Measurements from ENCODE around the gene NAT10. TPM values are rescaled to one million over a fixed set of nuclear protein-coding genes. Genes with fewer than 3 reads are reported as not detected.

NAT10 gene
- total RNA-seq, 4 donors from 2014 or later, result 17.2 to 27.7 (median 19.4) TPM

GRCh38 chr11:34154059-34154875 lies 48.8 kb downstream of the NAT10 start:
- no peak for DNase-seq

GRCh38 chr11:34155057-34155756 lies 49.8 kb downstream of the NAT10 start:
- Histone ChIP-seq H3K27ac (no peak overlapping the region), H3K27me3 (no peaks in the 10 kb centered on the region), H3K36me3 (peaks cover 0 to 34% of the 10 kb centered on the region in 2 donors), H3K4me1 (no peaks in the 10 kb centered on the region), H3K4me3 (no peak overlapping the region), H3K9me3 (no peaks in the 10 kb centered on the region)
- ATAC-seq, result no peak
- intact Hi-C loops (cut with DNase I; ENCODE audit: low total_unique reads), result no loop called here
- no peak for DNase-seq
- TF ChIP-seq POLR2A (IDR thresholded peaks at IDR 0.05) (no peak), CTCF (IDR thresholded peaks at IDR 0.05 in 4 of 5, conservative IDR thresholded peaks at IDR 0.05 in 1 of 5) (no peak)
- in situ Hi-C loops (cut with MboI; ENCODE audit: low sequenced_read_pairs in 4 of 4), result loop anchor here in 2 of 4 donors (25.0 kb wide), 1 partner anchor 332 kb away; no protein-coding TSS in a partner anchor

More at GRCh38 chr11:34154059-34154875, 48.8 kb downstream of the NAT10 start:
- intact Hi-C loops (cut with DNase I; ENCODE audit: low total_unique reads), result no loop called here
- no peak for ATAC-seq
- no peaks in the 10 kb centered on the region for H3K9me3 ChIP-seq
- no peak overlapping the region for H3K27ac ChIP-seq
- no peaks in the 10 kb centered on the region for H3K27me3 ChIP-seq
- no peak overlapping the region for H3K4me3 ChIP-seq
- in situ Hi-C loops (cut with MboI; ENCODE audit: low sequenced_read_pairs in 4 of 4), result loop anchor here in 2 of 4 donors (25.0 kb wide), 1 partner anchor 333 kb away; no protein-coding TSS in a partner anchor
- no peak for TF ChIP-seq CTCF (IDR thresholded peaks at IDR 0.05 in 4 of 5, conservative IDR thresholded peaks at IDR 0.05 in 1 of 5)
- peaks cover 0 to 28% of the 10 kb centered on the region in 2 donors for H3K36me3 ChIP-seq
- H3K4me1 ChIP-seq, result no peaks in the 10 kb centered on the region

- H3K9me3 ChIP-seq, result no peaks in the 10 kb centered on the region
- H3K36me3 ChIP-seq, result peaks cover 0 to 34% of the 10 kb centered on the region in 2 donors
- DNase-seq (no peak), ATAC-seq (no peak)
- TF ChIP-seq POLR2A (IDR thresholded peaks at IDR 0.05), result no peak
- TF ChIP-seq CTCF (IDR thresholded peaks at IDR 0.05 in 4 of 5, conservative IDR thresholded peaks at IDR 0.05 in 1 of 5), result no peak
- no peak overlapping the region for H3K4me3 ChIP-seq
- intact Hi-C loops (cut with DNase I; ENCODE audit: low total_unique reads), result no loop called here
- in situ Hi-C loops (cut with MboI; ENCODE audit: low sequenced_read_pairs in 4 of 4), result loop anchor here in 2 of 4 donors (25.0 kb wide), 1 partner anchor 332 kb away; no protein-coding TSS in a partner anchor
- H3K27me3 ChIP-seq, result no peaks in the 10 kb centered on the region
- H3K27ac ChIP-seq, result no peak overlapping the region
- H3K4me1 ChIP-seq, result no peaks in the 10 kb centered on the region
These were observed 50.3 kb downstream of the NAT10 start for GRCh38 chr11:34155757-34156062.

- Histone ChIP-seq H3K27me3 (no peaks in the 10 kb centered on the region), H3K9me3 (no peaks in the 10 kb centered on the region), H3K4me3 (no peak overlapping the region), H3K36me3 (peaks cover 0 to 26% of the 10 kb centered on the region in 2 donors), H3K4me1 (no peaks in the 10 kb centered on the region), H3K27ac (no peak overlapping the region)
- intact Hi-C loops (cut with DNase I; ENCODE audit: low total_unique reads), result no loop called here
- in situ Hi-C loops (cut with MboI; ENCODE audit: low sequenced_read_pairs in 4 of 4), result loop anchor here in 2 of 4 donors (25.0 kb wide), 1 partner anchor 330 kb away; no protein-coding TSS in a partner anchor
- TF ChIP-seq CTCF (IDR thresholded peaks at IDR 0.05 in 4 of 5, conservative IDR thresholded peaks at IDR 0.05 in 1 of 5), result no peak
- TF ChIP-seq POLR2A (IDR thresholded peaks at IDR 0.05), result no peak
- DNase-seq (no peak), ATAC-seq (no peak)
These were observed 51.7 kb downstream of the NAT10 start for GRCh38 chr11:34157163-34157562.

Data from gastrocnemius medialis (tissue), 4 donors.